ENCODE results near the gene HP1BP3. TPM values are rescaled to one million over a fixed set of nuclear protein-coding genes. Genes with fewer than 3 reads are reported as not detected.

HP1BP3 gene
- total RNA-seq, 2 donors from 2014 or later = 156 to 252 TPM

GRCh38 chr1:20728371-20729154 lies 58.5 kb downstream of the HP1BP3 start:
- DNase-seq (ENCODE audit: low spot score) = no peak
- intact Hi-C loops (cut with DNase I) = no loop called here
- no peak overlapping the region for H3K4me3 ChIP-seq
- no peaks in the 10 kb centered on the region for H3K36me3 ChIP-seq
- no peaks in the 10 kb centered on the region for H3K27me3 ChIP-seq (replicated peaks; ENCODE audit: insufficient read depth)
- WGBS = 75% methylated on average over 9 of the region's 9 CpGs
- H3K4me1 ChIP-seq (replicated peaks) = no peaks in the 10 kb centered on the region
- no peak overlapping the region for H3K27ac ChIP-seq
- no peaks in the 10 kb centered on the region for H3K9me3 ChIP-seq
- no peak for TF ChIP-seq POLR2A (IDR thresholded peaks at IDR 0.05)
- no peak for TF ChIP-seq POLR2AphosphoS5 (IDR thresholded peaks at IDR 0.05)
- TF ChIP-seq CTCF (IDR thresholded peaks at IDR 0.05) = no peak

DNA sequence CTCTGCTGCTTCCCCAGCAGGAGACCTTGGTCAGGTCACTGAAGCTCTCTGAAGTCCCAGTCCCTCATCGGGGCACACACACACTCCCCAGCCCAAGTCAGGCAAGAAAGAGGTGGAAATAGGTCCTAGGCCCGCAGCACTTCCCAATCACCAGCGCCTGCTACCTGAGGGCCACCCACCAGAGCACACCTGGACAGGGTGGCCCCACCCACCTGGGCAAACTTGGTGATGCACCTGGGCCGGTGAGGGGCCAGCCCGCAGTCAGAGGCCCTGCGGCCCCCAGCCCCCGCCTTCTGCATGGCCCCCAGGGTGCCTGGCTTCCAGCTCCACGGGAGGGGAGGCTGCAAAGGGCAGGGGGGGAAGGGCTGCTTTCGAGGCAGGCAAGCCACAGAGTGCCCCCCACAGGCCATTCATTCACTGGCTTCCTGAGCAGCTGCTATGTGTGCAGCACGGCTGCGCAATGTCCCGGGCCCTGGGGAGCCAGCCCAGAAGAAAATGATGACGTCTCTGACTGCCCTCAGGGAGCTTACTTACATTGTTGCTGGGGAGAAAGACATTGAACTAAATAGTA lies 59.3 kb downstream of the HP1BP3 start:
- intact Hi-C loops (cut with DNase I) = no loop called here
- H3K4me3 ChIP-seq = no peak overlapping the region
- H3K27ac ChIP-seq = no peak overlapping the region
- DNase-seq (ENCODE audit: low spot score) = no peak
- no peaks in the 10 kb centered on the region for H3K27me3 ChIP-seq (replicated peaks; ENCODE audit: insufficient read depth)
- TF ChIP-seq POLR2A (IDR thresholded peaks at IDR 0.05) (no peak), CTCF (IDR thresholded peaks at IDR 0.05) (no peak)
- no peaks in the 10 kb centered on the region for H3K36me3 ChIP-seq
- WGBS = 66% methylated on average over 13 of the region's 13 CpGs
- H3K9me3 ChIP-seq = no peaks in the 10 kb centered on the region
- no peaks in the 10 kb centered on the region for H3K4me1 ChIP-seq (replicated peaks)

DNA sequence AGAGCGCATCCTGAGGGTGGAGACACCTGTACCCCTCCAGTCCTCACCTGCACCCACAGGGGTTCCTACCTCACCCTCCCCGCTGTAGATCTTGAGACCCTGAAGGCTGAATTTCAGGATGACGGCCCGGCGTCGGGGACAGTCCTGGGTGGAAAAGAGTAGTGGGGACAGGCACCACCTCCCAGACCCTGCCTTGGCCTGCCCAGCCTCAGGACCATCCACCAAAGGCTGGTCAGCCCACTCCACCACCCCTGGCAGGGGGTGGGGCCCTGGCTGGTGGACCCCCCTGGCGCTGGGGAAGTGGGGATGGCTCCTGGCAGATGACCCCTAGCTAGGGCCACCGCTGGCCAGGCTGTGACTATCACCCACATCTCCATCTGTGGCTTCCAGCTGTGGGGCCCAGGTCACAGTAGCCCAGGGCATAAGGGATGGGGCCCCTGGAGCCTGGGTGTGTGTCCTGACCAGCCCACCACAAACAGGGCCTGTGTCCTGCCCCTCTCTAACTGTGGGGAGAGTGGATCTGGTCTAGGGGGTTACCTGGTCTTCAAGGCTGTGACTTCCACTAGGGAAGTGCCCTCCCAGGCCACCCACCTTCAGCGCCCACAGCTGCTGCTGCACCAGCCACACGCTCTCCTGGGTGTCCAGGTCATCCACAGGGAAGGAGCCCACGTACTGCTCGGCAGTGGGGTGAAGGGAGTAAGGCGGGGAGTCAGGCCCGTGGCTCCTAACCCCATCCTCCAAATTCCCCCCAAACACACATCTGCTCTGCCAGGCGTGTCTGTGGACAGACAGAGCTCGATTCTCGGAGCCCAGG lies 60.0 kb downstream of the HP1BP3 start:
- Histone ChIP-seq H3K27me3 (replicated peaks; ENCODE audit: insufficient read depth) (no peaks in the 10 kb centered on the region), H3K4me1 (replicated peaks) (no peaks in the 10 kb centered on the region), H3K36me3 (no peaks in the 10 kb centered on the region), H3K27ac (no peak overlapping the region), H3K9me3 (no peaks in the 10 kb centered on the region), H3K4me3 (no peak overlapping the region)
- no peak for TF ChIP-seq POLR2A (IDR thresholded peaks at IDR 0.05)
- DNase-seq (ENCODE audit: low spot score) = no peak
- 88% methylated on average over 14 of the region's 17 CpGs for WGBS
- intact Hi-C loops (cut with DNase I) = no loop called here

DNA sequence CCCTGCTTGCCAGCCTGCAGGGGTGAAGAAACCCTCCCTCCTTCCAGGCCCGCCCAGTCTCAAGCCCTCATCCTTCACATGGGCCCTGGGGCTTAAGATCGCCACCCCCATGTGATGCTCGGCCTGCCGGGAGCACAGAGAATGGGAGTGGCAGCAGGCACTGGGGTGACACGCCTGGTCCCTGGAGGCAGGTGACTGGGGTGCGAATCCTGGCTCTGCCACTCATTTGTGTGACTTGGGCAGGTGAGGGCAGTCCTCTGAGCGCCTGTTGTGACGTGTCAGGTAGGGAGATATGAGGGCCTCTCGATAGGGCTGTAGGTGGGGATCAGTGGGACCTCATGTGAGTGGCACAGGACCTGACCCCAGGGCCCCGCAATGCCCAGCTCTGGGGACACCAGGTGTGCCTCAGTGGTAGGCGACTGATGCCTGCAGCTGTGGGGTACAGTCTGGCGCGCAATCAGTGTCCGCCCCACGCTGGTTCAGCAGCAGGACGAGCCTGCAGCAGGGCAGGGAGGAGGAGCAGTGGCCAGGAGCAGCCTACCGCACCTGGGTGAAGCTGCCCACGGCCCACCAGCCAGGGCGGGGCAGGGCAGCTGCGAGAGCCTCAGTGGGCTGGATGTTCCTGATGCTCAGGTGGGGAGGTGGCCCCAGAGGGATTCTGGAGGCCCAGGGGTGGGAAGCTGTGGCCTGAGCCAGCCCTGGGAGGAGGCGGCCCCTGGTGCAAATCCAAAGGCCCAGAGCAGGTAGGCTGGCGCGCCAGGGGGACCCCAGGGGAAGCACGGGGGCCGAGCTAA lies 60.8 kb downstream of the HP1BP3 start:
- 74% methylated on average over 24 of the region's 25 CpGs for WGBS
- Histone ChIP-seq H3K9me3 (no peaks in the 10 kb centered on the region), H3K27ac (no peak overlapping the region), H3K4me1 (replicated peaks) (no peaks in the 10 kb centered on the region), H3K27me3 (replicated peaks; ENCODE audit: insufficient read depth) (no peaks in the 10 kb centered on the region), H3K4me3 (no peak overlapping the region), H3K36me3 (no peaks in the 10 kb centered on the region)
- intact Hi-C loops (cut with DNase I) = no loop called here
- no peak for TF ChIP-seq POLR2AphosphoS5 (IDR thresholded peaks at IDR 0.05)
- no peak for DNase-seq (ENCODE audit: low spot score)

GRCh38 chr1:20725189-20726117 lies 61.7 kb downstream of the HP1BP3 start:
- 67% methylated on average over 27 of the region's 29 CpGs for WGBS

More at GRCh38 chr1:20725189-20726117, 61.7 kb downstream of the HP1BP3 start:
- Histone ChIP-seq H3K27me3 (replicated peaks; ENCODE audit: insufficient read depth) (no peaks in the 10 kb centered on the region), H3K9me3 (no peaks in the 10 kb centered on the region), H3K4me3 (no peak overlapping the region), H3K27ac (no peak overlapping the region), H3K36me3 (no peaks in the 10 kb centered on the region), H3K4me1 (replicated peaks) (no peaks in the 10 kb centered on the region)
- TF ChIP-seq POLR2AphosphoS5 (IDR thresholded peaks at IDR 0.05) (no peak), POLR2A (IDR thresholded peaks at IDR 0.05) (no peak)
- intact Hi-C loops (cut with DNase I) = no loop called here
- no peak for DNase-seq (ENCODE audit: low spot score)
